Effector CD8-positive, alpha-beta T cell (primary cell): ENCODE measurements around the gene KIF1B.
A peak's percentile ranks its signal among the peaks of the same experiment; 100 is the strongest.

Experiments used
- DNase-seq: peaks from one replicate; lab custom pipeline; 2025; lab: John Stamatoyannopoulos, UW
- total RNA-seq, 4 experiments: gene quantifications; one replicate each; lab custom pipeline; 2026; lab: John Stamatoyannopoulos, UW

Gene KIF1B
- total RNA-seq: 51.6 to 73.5 (median 71.3) reads per million in 4 experiments

- peak; percentile 95 for DNase-seq
These were observed at the start of gene KIF1B for GRCh38 chr1:10209905-10210810. Gene KIF1B, plus strand, starts transcription at chr1:10210570. Its CDS starts 21,759 bp downstream, at chr1:10232329.

GRCh38 chr1:10160907-10161490 lies 49.4 kb upstream of the KIF1B start:
- no peak for DNase-seq

- no peak for DNase-seq
These were observed 48.7 kb upstream of the KIF1B start for GRCh38 chr1:10161541-10162290.

- no peak for DNase-seq
These were observed 41.4 kb upstream of the KIF1B start for GRCh38 chr1:10168912-10169514.

- DNase-seq: no peak
These were observed 40.2 kb upstream of the KIF1B start for GRCh38 chr1:10170239-10170574.

GRCh38 chr1:10171105-10171767 lies 39.1 kb upstream of the KIF1B start:
- DNase-seq: no peak

- no peak for DNase-seq
These were observed 38.2 kb upstream of the KIF1B start for GRCh38 chr1:10171995-10172669.

GRCh38 chr1:10173582-10173981 lies 36.8 kb upstream of the KIF1B start:
- DNase-seq: no peak

- DNase-seq: no peak
These were observed 32.5 kb upstream of the KIF1B start for GRCh38 chr1:10177876-10178275.

GRCh38 chr1:10178597-10179405 lies 31.6 kb upstream of the KIF1B start:
- no peak for DNase-seq

- no peak for DNase-seq
These were observed 30.8 kb upstream of the KIF1B start for GRCh38 chr1:10179406-10180091.

GRCh38 chr1:10181154-10181553 lies 29.2 kb upstream of the KIF1B start:
- no peak for DNase-seq

GRCh38 chr1:10185759-10186158 lies 24.6 kb upstream of the KIF1B start:
- no peak for DNase-seq

GRCh38 chr1:10186331-10187025 lies 23.9 kb upstream of the KIF1B start:
- no peak for DNase-seq

GRCh38 chr1:10187026-10187334 lies 23.4 kb upstream of the KIF1B start:
- no peak for DNase-seq

- DNase-seq: no peak
These were observed 22.2 kb upstream of the KIF1B start for GRCh38 chr1:10188133-10188650.

GRCh38 chr1:10189659-10190058 lies 20.7 kb upstream of the KIF1B start:
- no peak for DNase-seq

GRCh38 chr1:10192263-10192662 lies 18.1 kb upstream of the KIF1B start:
- DNase-seq: no peak

- DNase-seq: no peak
These were observed 17.1 kb upstream of the KIF1B start for GRCh38 chr1:10193288-10193687.
